BLaER1 (cell line): ENCODE results near the gene SP1.

Experiments used
- H3K27ac ChIP-seq: shearing (Covaris generic); formaldehyde crosslinking; 2 replicates; pipeline ENCODE4 v1.8.1; 2022
- H3K27me3 ChIP-seq: shearing (Covaris generic); formaldehyde crosslinking; 2 replicates; pipeline ENCODE4 v1.8.1; 2022
- H3K36me3 ChIP-seq: shearing (Covaris generic); formaldehyde crosslinking; 2 replicates; pipeline ENCODE4 v1.8.1; 2022
- H3K4me1 ChIP-seq: shearing (Covaris generic); formaldehyde crosslinking; 2 replicates; pipeline ENCODE4 v1.8.1; 2022
- H3K4me2 ChIP-seq: shearing (Covaris generic); formaldehyde crosslinking; 2 replicates; pipeline ENCODE4 v1.8.1; 2022
- H3K4me3 ChIP-seq: shearing (Covaris generic); formaldehyde crosslinking; 2 replicates; pipeline ENCODE4 v1.8.1; 2022
- H3K9ac ChIP-seq: shearing (Covaris generic); formaldehyde crosslinking; 2 replicates; pipeline ENCODE4 v1.8.1; 2022
- H3K9me3 ChIP-seq: shearing (Covaris generic); formaldehyde crosslinking; 2 replicates; pipeline ENCODE4 v1.8.1; 2022
- H4K20me1 ChIP-seq: shearing (Covaris generic); formaldehyde crosslinking; 2 replicates; pipeline ENCODE4 v1.8.1; 2022
- Cebpa-rat ChIP-seq: shearing (Covaris generic); IDR thresholded peaks from 2 replicates; pipeline ENCODE4 v1.8.1; 2022

The SP1 gene

GRCh38 chr12:53340398-53340797 is 39.6 kb upstream of the SP1 start:
- H3K9me3 ChIP-seq = no peaks in the 10 kb centered on the region
- no peaks in the 10 kb centered on the region for H4K20me1 ChIP-seq
- H3K4me3 ChIP-seq = no peak overlapping the region
- peaks cover 46% of the 10 kb centered on the region for H3K4me1 ChIP-seq
- TF ChIP-seq Cebpa-rat = no peak
- H3K36me3 ChIP-seq = no peaks in the 10 kb centered on the region
- H3K27ac ChIP-seq = no peak overlapping the region
- H3K4me2 ChIP-seq = no peak overlapping the region
- no peak overlapping the region for H3K9ac ChIP-seq
- peaks cover 33% of the 10 kb centered on the region for H3K27me3 ChIP-seq

GRCh38 chr12:53343449-53343848 is 36.5 kb upstream of the SP1 start:
- Histone ChIP-seq H3K27ac (no peak overlapping the region), H3K27me3 (peaks cover 3% of the 10 kb centered on the region), H4K20me1 (no peaks in the 10 kb centered on the region), H3K9me3 (no peaks in the 10 kb centered on the region), H3K4me3 (no peak overlapping the region), H3K4me1 (peaks cover 34% of the 10 kb centered on the region), H3K4me2 (peak overlapping the region; percentile 97; the same call in 1 of the 2 replicates), H3K36me3 (no peaks in the 10 kb centered on the region), H3K9ac (no peak overlapping the region)
- no peak for TF ChIP-seq Cebpa-rat

- Histone ChIP-seq H3K4me1 (peaks cover 34% of the 10 kb centered on the region), H3K9me3 (no peaks in the 10 kb centered on the region), H3K4me3 (peak overlapping the region; percentile 77), H3K27ac (peak overlapping the region; percentile 62), H3K36me3 (no peaks in the 10 kb centered on the region), H4K20me1 (no peaks in the 10 kb centered on the region), H3K4me2 (peak overlapping the region; percentile 97), H3K9ac (0 out of 2 replicates have a peak overlapping the region, but pooled peaks have one; percentile 38), H3K27me3 (no peaks in the 10 kb centered on the region)
- TF ChIP-seq Cebpa-rat = no peak
Observed at GRCh38 chr12:53343969-53344368, 36.0 kb upstream of the SP1 start.

- H3K4me2 ChIP-seq = peak overlapping the region; percentile 97
- TF ChIP-seq Cebpa-rat = no peak
- peaks cover 34% of the 10 kb centered on the region for H3K4me1 ChIP-seq
- H3K36me3 ChIP-seq = no peaks in the 10 kb centered on the region
- no peaks in the 10 kb centered on the region for H3K9me3 ChIP-seq
- H3K27me3 ChIP-seq = no peaks in the 10 kb centered on the region
- peak overlapping the region; percentile 38; the same call in 1 of the 2 replicates for H3K9ac ChIP-seq
- H4K20me1 ChIP-seq = no peaks in the 10 kb centered on the region
- peak overlapping the region; percentile 77 for H3K4me3 ChIP-seq
- H3K27ac ChIP-seq = peak overlapping the region; percentile 62
Observed at GRCh38 chr12:53344487-53344823, 35.5 kb upstream of the SP1 start.

- H3K9ac ChIP-seq = peak overlapping the region; percentile 76
Observed at GRCh38 chr12:53344824-53345485, 35.0 kb upstream of the SP1 start.

GRCh38 chr12:53345486-53346188 is 34.3 kb upstream of the SP1 start:
- Histone ChIP-seq H3K27ac (peak overlapping the region; percentile 78), H4K20me1 (no peaks in the 10 kb centered on the region), H3K27me3 (no peaks in the 10 kb centered on the region), H3K4me3 (peak overlapping the region; percentile 77), H3K4me1 (peaks cover 34% of the 10 kb centered on the region), H3K4me2 (peak overlapping the region; percentile 97), H3K9ac (peak overlapping the region; percentile 76; the same call in 1 of the 2 replicates), H3K9me3 (no peaks in the 10 kb centered on the region), H3K36me3 (no peaks in the 10 kb centered on the region)
- no peak for TF ChIP-seq Cebpa-rat

More at GRCh38 chr12:53344824-53345485, 35.0 kb upstream of the SP1 start:
- no peaks in the 10 kb centered on the region for H3K27me3 ChIP-seq
- H4K20me1 ChIP-seq = no peaks in the 10 kb centered on the region
- peak overlapping the region; percentile 97 for H3K4me2 ChIP-seq
- H3K4me1 ChIP-seq = peaks cover 34% of the 10 kb centered on the region
- H3K4me3 ChIP-seq = peak overlapping the region; percentile 77
- H3K36me3 ChIP-seq = no peaks in the 10 kb centered on the region
- peak overlapping the region; percentile 78 for H3K27ac ChIP-seq
- no peaks in the 10 kb centered on the region for H3K9me3 ChIP-seq
- TF ChIP-seq Cebpa-rat = no peak

- Histone ChIP-seq H3K27ac (peak overlapping the region; percentile 78), H3K27me3 (no peaks in the 10 kb centered on the region), H3K9me3 (no peaks in the 10 kb centered on the region), H3K9ac (0 out of 2 replicates have a peak overlapping the region, but pooled peaks have one; percentile 76), H3K4me3 (no peak overlapping the region), H3K36me3 (no peaks in the 10 kb centered on the region), H4K20me1 (no peaks in the 10 kb centered on the region), H3K4me2 (peak overlapping the region; percentile 97), H3K4me1 (peaks cover 34% of the 10 kb centered on the region)
- TF ChIP-seq Cebpa-rat = no peak
Observed at GRCh38 chr12:53346491-53346890, 33.5 kb upstream of the SP1 start.

GRCh38 chr12:53347905-53348304 is 32.1 kb upstream of the SP1 start:
- Histone ChIP-seq H3K36me3 (no peaks in the 10 kb centered on the region), H3K4me3 (no peak overlapping the region), H3K27me3 (no peaks in the 10 kb centered on the region), H3K4me2 (no peak overlapping the region), H3K9ac (no peak overlapping the region), H3K27ac (no peak overlapping the region), H3K9me3 (no peaks in the 10 kb centered on the region), H3K4me1 (peaks cover 40% of the 10 kb centered on the region), H4K20me1 (no peaks in the 10 kb centered on the region)
- no peak for TF ChIP-seq Cebpa-rat

GRCh38 chr12:53352331-53353256 is 27.4 kb upstream of the SP1 start:
- Histone ChIP-seq H3K36me3 (no peaks in the 10 kb centered on the region), H3K27ac (no peak overlapping the region), H3K4me2 (0 out of 2 replicates have a peak overlapping the region, but pooled peaks have one; percentile 1), H4K20me1 (no peaks in the 10 kb centered on the region), H3K27me3 (no peaks in the 10 kb centered on the region), H3K4me3 (no peak overlapping the region), H3K9me3 (no peaks in the 10 kb centered on the region), H3K9ac (no peak overlapping the region), H3K4me1 (peaks cover 21% of the 10 kb centered on the region)
- no peak for TF ChIP-seq Cebpa-rat
